ENCODE results near the gene NR2E1. TPM values are rescaled to one million over a fixed set of nuclear protein-coding genes. Genes with fewer than 3 reads are reported as not detected.

NR2E1 gene
- polyA plus RNA-seq, 1 of the 3 experiments (the other 2 are of a cell fraction) = not detected

DNA sequence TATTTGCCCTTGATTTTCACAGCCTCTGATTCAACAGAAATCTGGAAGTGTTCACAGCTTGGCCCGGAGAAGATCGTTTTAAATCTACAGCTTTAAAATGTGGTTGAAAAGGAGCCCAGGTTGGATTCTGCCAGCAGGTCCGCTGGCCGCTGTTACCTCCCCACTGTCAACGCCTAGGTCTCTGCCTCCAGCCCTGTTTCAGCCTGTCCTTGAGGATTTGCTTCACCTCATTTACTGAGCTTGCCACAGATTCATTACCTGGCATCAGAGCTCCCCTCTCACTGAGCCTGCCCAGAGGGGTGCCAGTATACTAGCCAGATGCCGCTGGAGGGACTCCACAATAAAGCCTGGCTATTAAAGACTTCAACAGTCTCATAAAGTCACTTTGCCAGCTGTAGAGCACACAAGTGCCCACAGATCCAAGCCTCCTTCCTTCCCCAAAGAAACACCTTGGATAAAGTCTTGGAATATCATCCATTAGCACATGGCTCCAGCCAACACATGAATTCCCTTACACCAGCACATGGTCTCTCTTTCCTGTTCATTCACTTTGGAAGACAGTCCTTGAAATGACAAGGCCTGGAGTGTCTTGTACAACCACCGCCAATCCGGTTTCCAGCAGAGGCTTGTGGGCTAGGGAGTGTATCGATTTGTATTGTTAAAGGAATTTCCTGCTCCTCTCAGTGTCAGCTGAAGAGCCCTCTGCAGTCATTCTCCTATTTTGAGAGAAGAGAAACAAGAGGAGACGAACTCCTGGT is 9.5 kb upstream of the NR2E1 start:
- Histone ChIP-seq H3K79me2 (ENCODE audit: insufficient read depth) (no peaks in the 10 kb centered on the region), H3K9me3 (no peaks in the 10 kb centered on the region), H3K4me2 (no peak overlapping the region), H3K27me3 (ENCODE audit: insufficient read depth) (peaks cover 55% of the 10 kb centered on the region), H3K27ac (ENCODE audit: low read depth in 2 of 2, low read length in 1 of 2) (no peak overlapping the region), H3K4me1 (ENCODE audit: control insufficient read depth in 1 of 2, insufficient read depth in 2 of 2, low read depth in 1 of 2, low read length in 1 of 2) (peaks cover 0 to 10% of the 10 kb centered on the region in 2 experiments; a peak in 1 of 4 replicates), H3F3A (replicated peaks; ENCODE audit: insufficient read depth) (no peaks in the 10 kb centered on the region), H3K9me2 (no peaks in the 10 kb centered on the region), H2AFZ (ENCODE audit: low read depth) (no peak overlapping the region), H3K36me3 (replicated peaks in 1 of 2; ENCODE audit: control insufficient read depth in 1 of 2, insufficient read depth in 2 of 2, low read length in 1 of 2) (no peaks in the 10 kb centered on the region), H3K9ac (no peak overlapping the region), H4K20me1 (ENCODE audit: insufficient read depth) (no peaks in the 10 kb centered on the region), H3K4me3 (ENCODE audit: low read depth in 2 of 2, low read length in 1 of 2) (no peak overlapping the region)
- no peak for DNase-seq
- TF ChIP-seq TEAD4 (IDR thresholded peaks at IDR 0.05; ENCODE audit: borderline replicate concordance, insufficient read depth) (no peak), EZH2phosphoT487 (IDR thresholded peaks at IDR 0.05; ENCODE audit: borderline replicate concordance, low read depth) (no peak), FOSL2 (IDR thresholded peaks at IDR 0.05; ENCODE audit: borderline replicate concordance, low read depth) (no peak), NFIC (IDR thresholded peaks at IDR 0.05; ENCODE audit: borderline replicate concordance) (no peak), MXI1 (IDR thresholded peaks at IDR 0.05; ENCODE audit: low read depth, low read length) (no peak)
- TF ChIP-seq, protein P1, sequence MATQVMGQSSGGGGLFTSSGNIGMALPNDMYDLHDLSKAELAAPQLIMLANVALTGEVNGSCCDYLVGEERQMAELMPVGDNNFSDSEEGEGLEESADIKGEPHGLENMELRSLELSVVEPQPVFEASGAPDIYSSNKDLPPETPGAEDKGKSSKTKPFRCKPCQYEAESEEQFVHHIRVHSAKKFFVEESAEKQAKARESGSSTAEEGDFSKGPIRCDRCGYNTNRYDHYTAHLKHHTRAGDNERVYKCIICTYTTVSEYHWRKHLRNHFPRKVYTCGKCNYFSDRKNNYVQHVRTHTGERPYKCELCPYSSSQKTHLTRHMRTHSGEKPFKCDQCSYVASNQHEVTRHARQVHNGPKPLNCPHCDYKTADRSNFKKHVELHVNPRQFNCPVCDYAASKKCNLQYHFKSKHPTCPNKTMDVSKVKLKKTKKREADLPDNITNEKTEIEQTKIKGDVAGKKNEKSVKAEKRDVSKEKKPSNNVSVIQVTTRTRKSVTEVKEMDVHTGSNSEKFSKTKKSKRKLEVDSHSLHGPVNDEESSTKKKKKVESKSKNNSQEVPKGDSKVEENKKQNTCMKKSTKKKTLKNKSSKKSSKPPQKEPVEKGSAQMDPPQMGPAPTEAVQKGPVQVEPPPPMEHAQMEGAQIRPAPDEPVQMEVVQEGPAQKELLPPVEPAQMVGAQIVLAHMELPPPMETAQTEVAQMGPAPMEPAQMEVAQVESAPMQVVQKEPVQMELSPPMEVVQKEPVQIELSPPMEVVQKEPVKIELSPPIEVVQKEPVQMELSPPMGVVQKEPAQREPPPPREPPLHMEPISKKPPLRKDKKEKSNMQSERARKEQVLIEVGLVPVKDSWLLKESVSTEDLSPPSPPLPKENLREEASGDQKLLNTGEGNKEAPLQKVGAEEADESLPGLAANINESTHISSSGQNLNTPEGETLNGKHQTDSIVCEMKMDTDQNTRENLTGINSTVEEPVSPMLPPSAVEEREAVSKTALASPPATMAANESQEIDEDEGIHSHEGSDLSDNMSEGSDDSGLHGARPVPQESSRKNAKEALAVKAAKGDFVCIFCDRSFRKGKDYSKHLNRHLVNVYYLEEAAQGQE (IDR thresholded peaks at IDR 0.05; ENCODE audit: low read depth, low read length) = no peak
- ChIA-PET POLR2A (no interaction called here), CTCF (interaction anchor here (1.1 to 2.1 kb wide), 3 partner anchors 11 to 42 kb away, joined by 4 to 8 read pairs (median 4); no protein-coding TSS in a partner anchor)
- 79% methylated on average over 10 of the region's 10 CpGs for WGBS (ENCODE audit: low lambda C conversion rate)

DNA sequence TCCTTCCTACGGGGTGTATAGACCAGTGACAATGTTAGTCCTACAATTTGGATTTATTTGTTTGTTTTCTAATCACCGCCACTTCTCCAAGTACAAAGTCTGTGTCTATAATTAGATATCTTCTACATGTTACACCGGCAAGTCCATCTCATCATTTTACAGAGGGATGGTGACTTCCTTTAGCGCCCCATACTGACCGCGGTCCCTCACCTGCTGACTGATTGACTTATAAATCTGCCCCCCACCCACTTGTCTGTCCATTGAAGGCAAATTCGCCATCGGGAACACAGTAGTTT is 8.9 kb upstream of the NR2E1 start:
- 73% methylated on average over 8 of the region's 8 CpGs for WGBS (ENCODE audit: low lambda C conversion rate)
- ChIA-PET POLR2A (no interaction called here), CTCF (interaction anchor here (1.1 to 2.1 kb wide), 2 partner anchors 12 kb away, joined by 4 to 8 read pairs; no protein-coding TSS in a partner anchor)
- H3K79me2 ChIP-seq (ENCODE audit: insufficient read depth) = no peaks in the 10 kb centered on the region
- no peak overlapping the region for H3K27ac ChIP-seq (ENCODE audit: low read depth in 2 of 2, low read length in 1 of 2)
- H3K27me3 ChIP-seq (ENCODE audit: insufficient read depth) = peaks cover 61% of the 10 kb centered on the region
- no peak overlapping the region for H3K4me3 ChIP-seq (ENCODE audit: low read depth in 2 of 2, low read length in 1 of 2)
- H4K20me1 ChIP-seq (ENCODE audit: insufficient read depth) = no peaks in the 10 kb centered on the region
- H3K9me3 ChIP-seq = no peaks in the 10 kb centered on the region
- TF ChIP-seq TAF1 (IDR thresholded peaks at IDR 0.05; ENCODE audit: borderline replicate concordance, low read depth, low read length) (no peak), YY1 (IDR thresholded peaks at IDR 0.05; ENCODE audit: low read depth) (no peak)
- TF ChIP-seq, protein P2, sequence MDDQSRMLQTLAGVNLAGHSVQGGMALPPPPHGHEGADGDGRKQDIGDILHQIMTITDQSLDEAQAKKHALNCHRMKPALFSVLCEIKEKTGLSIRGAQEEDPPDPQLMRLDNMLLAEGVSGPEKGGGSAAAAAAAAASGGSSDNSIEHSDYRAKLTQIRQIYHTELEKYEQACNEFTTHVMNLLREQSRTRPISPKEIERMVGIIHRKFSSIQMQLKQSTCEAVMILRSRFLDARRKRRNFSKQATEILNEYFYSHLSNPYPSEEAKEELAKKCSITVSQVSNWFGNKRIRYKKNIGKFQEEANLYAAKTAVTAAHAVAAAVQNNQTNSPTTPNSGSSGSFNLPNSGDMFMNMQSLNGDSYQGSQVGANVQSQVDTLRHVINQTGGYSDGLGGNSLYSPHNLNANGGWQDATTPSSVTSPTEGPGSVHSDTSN (IDR thresholded peaks at IDR 0.05) = no peak
- TF ChIP-seq, protein P3, sequence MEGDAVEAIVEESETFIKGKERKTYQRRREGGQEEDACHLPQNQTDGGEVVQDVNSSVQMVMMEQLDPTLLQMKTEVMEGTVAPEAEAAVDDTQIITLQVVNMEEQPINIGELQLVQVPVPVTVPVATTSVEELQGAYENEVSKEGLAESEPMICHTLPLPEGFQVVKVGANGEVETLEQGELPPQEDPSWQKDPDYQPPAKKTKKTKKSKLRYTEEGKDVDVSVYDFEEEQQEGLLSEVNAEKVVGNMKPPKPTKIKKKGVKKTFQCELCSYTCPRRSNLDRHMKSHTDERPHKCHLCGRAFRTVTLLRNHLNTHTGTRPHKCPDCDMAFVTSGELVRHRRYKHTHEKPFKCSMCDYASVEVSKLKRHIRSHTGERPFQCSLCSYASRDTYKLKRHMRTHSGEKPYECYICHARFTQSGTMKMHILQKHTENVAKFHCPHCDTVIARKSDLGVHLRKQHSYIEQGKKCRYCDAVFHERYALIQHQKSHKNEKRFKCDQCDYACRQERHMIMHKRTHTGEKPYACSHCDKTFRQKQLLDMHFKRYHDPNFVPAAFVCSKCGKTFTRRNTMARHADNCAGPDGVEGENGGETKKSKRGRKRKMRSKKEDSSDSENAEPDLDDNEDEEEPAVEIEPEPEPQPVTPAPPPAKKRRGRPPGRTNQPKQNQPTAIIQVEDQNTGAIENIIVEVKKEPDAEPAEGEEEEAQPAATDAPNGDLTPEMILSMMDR (IDR thresholded peaks at IDR 0.05) = no peak
- peaks cover 0 to 10% of the 10 kb centered on the region in 2 experiments; a peak in 1 of 4 replicates for H3K4me1 ChIP-seq (ENCODE audit: control insufficient read depth in 1 of 2, insufficient read depth in 2 of 2, low read depth in 1 of 2, low read length in 1 of 2)
- DNase-seq = no peak
- no peaks in the 10 kb centered on the region for H3F3A ChIP-seq (replicated peaks; ENCODE audit: insufficient read depth)
- no peaks in the 10 kb centered on the region for H3K9me2 ChIP-seq
- H3K9ac ChIP-seq = no peak overlapping the region
- H2AFZ ChIP-seq (ENCODE audit: low read depth) = no peak overlapping the region
- H3K4me2 ChIP-seq = peak overlapping the region; percentile 81; the same call in 1 of the 2 replicates
- no peaks in the 10 kb centered on the region for H3K36me3 ChIP-seq (replicated peaks in 1 of 2; ENCODE audit: control insufficient read depth in 1 of 2, insufficient read depth in 2 of 2, low read length in 1 of 2)
